ENCODE results near the gene ARL5C. TPM values are rescaled to one million over a fixed set of nuclear protein-coding genes. Genes with fewer than 3 reads are reported as not detected.

The ARL5C gene
- total RNA-seq, 1 experiment from 2014 or later, result not detected

GRCh38 chr17:39173080-39173479, 7.1 kb upstream of the ARL5C start:
- no TSS peak for BruUV-seq (replicated peaks)

GRCh38 chr17:39171933-39172332, 6.0 kb upstream of the ARL5C start:
- Histone ChIP-seq H3K4me2 (no peak overlapping the region), H3K9me2 (ENCODE audit: insufficient read depth) (no peaks in the 10 kb centered on the region), H3K9me3 (ENCODE audit: insufficient read depth, low read depth) (no peaks in the 10 kb centered on the region), H3F3A (ENCODE audit: insufficient read depth, low read depth) (no peaks in the 10 kb centered on the region; the same call in 1 of the 2 replicates), H2AFZ (no peak overlapping the region), H4K20me1 (ENCODE audit: insufficient read depth) (no peaks in the 10 kb centered on the region), H3K27ac (no peak overlapping the region), H3K27me3 (ENCODE audit: insufficient read depth, low read depth) (no peaks in the 10 kb centered on the region), H3K79me2 (ENCODE audit: low read depth) (no peaks in the 10 kb centered on the region), H3K4me3 (no peak overlapping the region), H3K36me3 (ENCODE audit: low read depth) (no peaks in the 10 kb centered on the region), H3K4me1 (replicated peaks; ENCODE audit: insufficient read depth) (no peaks in the 10 kb centered on the region)
- BruUV-seq (replicated peaks), result no TSS peak
- DNase-seq, result no peak
- CTCF ChIA-PET, result interaction anchor here (0.6 kb wide), 1 partner anchor 64 kb away, joined by 3 read pairs; no protein-coding TSS in a partner anchor
- TF ChIP-seq EZH2 (IDR thresholded peaks at IDR 0.05; ENCODE audit: low read depth), result no peak
- no peak for TF ChIP-seq CTCF (conservative IDR thresholded peaks at IDR 0.05)
- intact Hi-C loops (cut with micrococcal nuclease; ENCODE audit: unreplicated experiment), result no loop called here
- POLR2A ChIA-PET (ENCODE audit: unreplicated experiment), result no interaction called here

More at GRCh38 chr17:39173080-39173479, 7.1 kb upstream of the ARL5C start:
- Histone ChIP-seq H3K36me3 (ENCODE audit: low read depth) (no peaks in the 10 kb centered on the region), H2AFZ (no peak overlapping the region), H4K20me1 (ENCODE audit: insufficient read depth) (no peaks in the 10 kb centered on the region), H3K9me3 (ENCODE audit: insufficient read depth, low read depth) (no peaks in the 10 kb centered on the region), H3K9me2 (ENCODE audit: insufficient read depth) (no peaks in the 10 kb centered on the region), H3K4me1 (replicated peaks; ENCODE audit: insufficient read depth) (peaks cover under 1% of the 10 kb centered on the region; the same call in 1 of the 2 replicates), H3K4me2 (no peak overlapping the region), H3F3A (ENCODE audit: insufficient read depth, low read depth) (no peaks in the 10 kb centered on the region; the same call in 1 of the 2 replicates), H3K27ac (no peak overlapping the region), H3K79me2 (ENCODE audit: low read depth) (no peaks in the 10 kb centered on the region), H3K4me3 (no peak overlapping the region), H3K27me3 (ENCODE audit: insufficient read depth, low read depth) (no peaks in the 10 kb centered on the region)
- intact Hi-C loops (cut with micrococcal nuclease; ENCODE audit: unreplicated experiment), result no loop called here
- POLR2A ChIA-PET (ENCODE audit: unreplicated experiment), result interaction anchor here (0.7 kb wide), 1 partner anchor 87 kb away, joined by 3 read pairs; no protein-coding TSS in a partner anchor
- TF ChIP-seq EZH2 (IDR thresholded peaks at IDR 0.05; ENCODE audit: low read depth) (no peak), CTCF (conservative IDR thresholded peaks at IDR 0.05) (no peak)
- DNase-seq, result no peak
- CTCF ChIA-PET, result interaction anchor here (0.6 kb wide), 2 partner anchors 71 to 419 kb away, joined by 3 to 12 read pairs; no protein-coding TSS in a partner anchor

- no TSS peak for BruUV-seq (replicated peaks)
Observed at GRCh38 chr17:39170558-39170957, 4.6 kb upstream of the ARL5C start.

More at GRCh38 chr17:39170558-39170957, 4.6 kb upstream of the ARL5C start:
- ChIA-PET CTCF (no interaction called here), POLR2A (ENCODE audit: unreplicated experiment) (no interaction called here)
- H3K4me2 ChIP-seq, result no peak overlapping the region
- H3K4me1 ChIP-seq (replicated peaks; ENCODE audit: insufficient read depth), result no peaks in the 10 kb centered on the region
- H3K36me3 ChIP-seq (ENCODE audit: low read depth), result no peaks in the 10 kb centered on the region
- H3K9me2 ChIP-seq (ENCODE audit: insufficient read depth), result no peaks in the 10 kb centered on the region
- no peaks in the 10 kb centered on the region for H4K20me1 ChIP-seq (ENCODE audit: insufficient read depth)
- H3K9me3 ChIP-seq (ENCODE audit: insufficient read depth, low read depth), result no peaks in the 10 kb centered on the region
- no peaks in the 10 kb centered on the region for H3K79me2 ChIP-seq (ENCODE audit: low read depth)
- H3K27me3 ChIP-seq (ENCODE audit: insufficient read depth, low read depth), result peaks cover 8% of the 10 kb centered on the region; the same call in 1 of the 2 replicates
- no peaks in the 10 kb centered on the region; the same call in 1 of the 2 replicates for H3F3A ChIP-seq (ENCODE audit: insufficient read depth, low read depth)
- intact Hi-C loops (cut with micrococcal nuclease; ENCODE audit: unreplicated experiment), result no loop called here
- H3K27ac ChIP-seq, result no peak overlapping the region
- TF ChIP-seq CTCF (conservative IDR thresholded peaks at IDR 0.05) (no peak), EZH2 (IDR thresholded peaks at IDR 0.05; ENCODE audit: low read depth) (no peak)
- DNase-seq, result no peak
- no peak overlapping the region for H3K4me3 ChIP-seq
- H2AFZ ChIP-seq, result no peak overlapping the region

Measured in PC-9 (cell line).